KG1 (cell line): ENCODE measurements around the gene CDH13.

Experiments used
- DNase-seq: peaks from one replicate; lab custom pipeline; 2025; lab: John Stamatoyannopoulos, UW

Gene CDH13

GRCh38 chr16:83762141-83762991, 1135.6 kb downstream of the CDH13 start:
- DNase-seq, result no peak

- no peak for DNase-seq
Observed at GRCh38 chr16:83762992-83763358, 1136.2 kb downstream of the CDH13 start.

- no peak for DNase-seq
Observed at GRCh38 chr16:83768986-83769385, 1142.2 kb downstream of the CDH13 start.

- peak; percentile 54 for DNase-seq
Observed at GRCh38 chr16:83769397-83770008, 1142.7 kb downstream of the CDH13 start.

DNA sequence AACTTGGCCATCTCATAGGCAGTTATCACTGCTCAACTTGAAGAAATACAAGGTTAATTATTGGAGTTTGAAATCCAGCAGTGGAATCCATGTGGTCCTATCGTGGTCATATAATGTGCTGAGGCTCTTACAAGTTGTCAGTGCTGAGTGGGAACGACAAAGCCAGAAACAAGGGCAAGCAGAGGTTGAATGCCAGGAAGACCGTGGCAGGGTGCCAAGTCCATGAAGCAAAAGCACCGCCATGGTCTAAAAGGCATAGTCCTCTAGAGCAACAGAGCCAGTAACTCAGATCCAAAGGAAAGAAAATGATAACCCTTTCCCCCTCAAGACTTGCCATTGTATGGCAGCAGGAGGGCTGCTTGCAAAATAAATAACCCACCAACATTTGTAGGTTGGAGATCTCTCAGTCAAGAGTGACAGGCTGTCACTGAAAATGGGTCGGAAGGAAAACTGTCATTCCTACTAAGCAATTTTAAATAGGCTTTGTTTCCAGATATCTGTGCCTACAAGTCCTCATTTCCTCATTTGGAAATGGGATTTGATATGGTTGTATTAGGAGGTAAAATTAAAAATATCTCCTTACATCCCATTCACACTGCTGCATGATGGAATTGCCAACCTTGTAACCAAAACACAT, 1144.7 kb downstream of the CDH13 start:
- no peak for DNase-seq

DNA sequence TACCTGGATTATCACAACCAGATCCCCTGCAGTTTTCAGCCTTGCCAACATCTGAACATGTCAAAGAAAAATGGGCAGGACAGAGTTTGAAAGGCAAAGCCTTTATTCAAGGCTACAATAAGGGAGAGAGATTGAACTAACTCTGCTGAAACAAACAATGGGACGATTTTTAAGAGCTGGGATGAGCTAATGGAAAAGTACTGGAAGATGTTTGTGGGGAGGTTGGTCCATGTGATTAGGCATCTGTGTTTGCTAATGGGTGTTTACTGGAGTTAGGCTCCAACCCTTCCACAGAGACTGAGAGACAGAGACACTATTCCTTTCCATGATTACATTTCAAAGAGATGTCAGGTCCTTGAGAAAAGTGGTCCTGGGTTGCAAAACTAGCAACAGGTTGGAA, 1146.0 kb downstream of the CDH13 start:
- DNase-seq, result no peak

- no peak for DNase-seq
Observed at GRCh38 chr16:83774066-83774465, 1147.3 kb downstream of the CDH13 start.

DNA sequence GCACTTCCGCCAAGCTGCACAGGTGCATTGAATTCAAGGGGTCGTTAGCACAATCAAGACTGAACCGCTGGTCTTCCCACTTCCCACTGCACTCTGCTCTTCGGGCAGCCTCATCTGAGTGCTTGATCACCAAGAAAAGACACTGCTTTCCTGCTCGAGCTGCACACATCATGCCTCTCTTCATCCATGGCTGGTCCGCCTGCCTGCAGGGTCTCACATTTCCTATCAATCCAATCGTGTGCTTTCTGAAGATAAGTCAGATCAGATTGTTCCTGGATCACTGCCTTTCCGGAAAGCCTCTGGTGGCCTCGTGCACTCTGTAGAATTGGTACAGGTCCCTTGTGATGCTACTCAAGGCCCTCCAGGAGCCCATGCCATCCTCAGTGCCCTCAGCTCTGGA, 1150.2 kb downstream of the CDH13 start:
- no peak for DNase-seq

GRCh38 chr16:83779886-83780285, 1153.1 kb downstream of the CDH13 start:
- DNase-seq, result no peak

GRCh38 chr16:83785455-83785854, 1158.7 kb downstream of the CDH13 start:
- DNase-seq, result no peak

GRCh38 chr16:83789642-83790401, 1163.1 kb downstream of the CDH13 start:
- DNase-seq, result no peak

- DNase-seq, result no peak
Observed at GRCh38 chr16:83791916-83792315, 1165.1 kb downstream of the CDH13 start.

DNA sequence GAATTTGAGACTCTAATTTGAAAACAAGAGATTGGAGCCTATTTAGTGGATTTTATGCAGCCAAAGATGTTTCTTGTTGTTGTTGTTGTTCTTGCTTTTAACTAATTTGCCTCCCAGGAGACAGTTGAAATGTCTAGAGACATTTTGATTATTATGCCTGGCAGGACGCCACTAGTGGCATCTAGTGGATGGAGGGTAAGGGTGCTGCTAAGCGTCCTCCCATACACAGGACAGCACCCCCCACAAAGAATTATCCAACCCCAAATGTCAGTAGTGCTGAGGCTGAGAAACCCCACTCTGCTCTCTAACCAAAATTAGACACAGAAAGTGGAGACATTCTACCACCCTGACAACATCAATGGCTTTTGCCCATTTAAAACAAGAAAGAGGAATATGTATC, 1165.6 kb downstream of the CDH13 start:
- DNase-seq, result no peak

- DNase-seq, result no peak
Observed at GRCh38 chr16:83793179-83793578, 1166.4 kb downstream of the CDH13 start.

DNA sequence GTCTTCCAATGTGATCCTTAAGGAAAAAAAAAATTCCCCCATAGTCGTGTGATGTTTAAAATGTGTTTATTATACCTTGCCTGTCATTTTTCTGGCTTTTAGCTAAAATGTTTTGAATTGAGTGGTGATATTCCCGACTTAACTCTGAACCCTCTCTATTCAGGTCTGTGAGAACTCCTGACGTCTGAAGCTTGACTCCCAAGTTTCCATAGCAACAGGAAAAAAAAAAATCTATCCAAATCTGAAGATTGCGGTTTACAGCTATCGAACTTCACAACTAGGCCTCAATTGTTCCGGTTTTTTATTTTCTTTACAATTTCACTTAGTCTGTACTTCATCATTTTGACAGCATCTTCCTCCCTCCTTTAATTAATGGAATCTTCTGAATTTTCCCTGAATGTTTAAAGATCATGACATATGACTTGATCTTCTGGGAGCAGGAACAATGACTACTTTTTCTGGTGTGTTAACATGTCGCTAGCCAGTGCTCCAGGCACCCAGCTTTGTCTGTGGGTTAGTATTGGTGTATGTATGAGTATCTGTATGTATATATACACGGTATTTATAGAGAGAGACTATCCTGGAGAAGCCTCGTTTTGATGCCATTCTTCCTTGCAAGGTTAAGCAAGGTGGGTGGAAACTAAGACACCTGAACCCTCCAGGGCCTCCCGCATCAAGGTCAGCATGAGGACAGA, 1168.2 kb downstream of the CDH13 start:
- no peak for DNase-seq

- DNase-seq, result no peak
Observed at GRCh38 chr16:83797013-83797412, 1170.2 kb downstream of the CDH13 start.

GRCh38 chr16:83799336-83799735, 1172.6 kb downstream of the CDH13 start:
- DNase-seq, result no peak

DNA sequence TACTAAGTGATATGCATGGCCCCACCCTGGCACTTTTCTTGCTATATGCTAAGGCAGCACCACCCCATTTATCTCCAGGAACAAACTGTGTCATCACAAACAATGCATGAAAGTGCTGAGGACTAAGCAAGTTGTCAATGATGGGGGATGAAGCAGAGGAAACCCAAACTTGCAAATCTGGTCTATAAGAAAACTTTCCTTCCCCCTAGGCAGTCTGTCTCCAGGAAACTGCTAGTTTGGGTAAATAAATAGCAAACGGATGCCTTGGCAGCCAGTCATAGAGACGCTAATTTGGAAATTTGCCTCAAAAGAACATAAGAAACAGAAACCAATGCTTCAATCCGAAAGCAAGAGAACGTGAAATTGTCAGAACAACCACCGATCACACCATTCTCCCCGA, 1175.4 kb downstream of the CDH13 start:
- DNase-seq, result no peak

- DNase-seq, result no peak
Observed at GRCh38 chr16:83802554-83803205, 1175.9 kb downstream of the CDH13 start.

DNA sequence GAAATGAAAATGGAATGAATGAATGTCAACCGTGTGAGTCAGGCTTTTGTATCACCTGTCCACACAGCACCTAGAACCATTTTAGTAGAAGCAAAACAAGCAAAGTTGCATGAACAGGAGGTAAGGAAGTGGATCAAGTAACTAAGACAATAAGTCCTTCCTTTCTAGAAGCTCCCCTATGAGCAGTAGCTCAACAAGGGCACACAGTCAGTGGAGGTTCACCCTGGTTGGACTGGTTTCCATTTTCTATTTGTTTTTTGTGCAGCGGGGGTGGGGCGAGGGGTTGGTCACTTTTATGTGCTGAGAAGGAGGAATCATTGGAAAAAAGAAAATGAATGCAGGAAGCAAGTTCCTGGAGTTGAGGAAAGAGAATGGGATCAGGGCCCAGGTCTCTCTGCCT, 1177.0 kb downstream of the CDH13 start:
- DNase-seq, result no peak

GRCh38 chr16:83804366-83804765, 1177.6 kb downstream of the CDH13 start:
- DNase-seq, result no peak
